GM18867 (cell line): ENCODE data around the gene KRT35.

Experiments used
- ATAC-seq: cut with Tn5 transposase; IDR thresholded peaks from one replicate; pipeline ENCODE4 v1.9.1; 2021; ENCODE audit warnings: mild to moderate bottlenecking, moderate library complexity; ENCODE audit not compliant: unreplicated experiment

KRT35 gene

DNA sequence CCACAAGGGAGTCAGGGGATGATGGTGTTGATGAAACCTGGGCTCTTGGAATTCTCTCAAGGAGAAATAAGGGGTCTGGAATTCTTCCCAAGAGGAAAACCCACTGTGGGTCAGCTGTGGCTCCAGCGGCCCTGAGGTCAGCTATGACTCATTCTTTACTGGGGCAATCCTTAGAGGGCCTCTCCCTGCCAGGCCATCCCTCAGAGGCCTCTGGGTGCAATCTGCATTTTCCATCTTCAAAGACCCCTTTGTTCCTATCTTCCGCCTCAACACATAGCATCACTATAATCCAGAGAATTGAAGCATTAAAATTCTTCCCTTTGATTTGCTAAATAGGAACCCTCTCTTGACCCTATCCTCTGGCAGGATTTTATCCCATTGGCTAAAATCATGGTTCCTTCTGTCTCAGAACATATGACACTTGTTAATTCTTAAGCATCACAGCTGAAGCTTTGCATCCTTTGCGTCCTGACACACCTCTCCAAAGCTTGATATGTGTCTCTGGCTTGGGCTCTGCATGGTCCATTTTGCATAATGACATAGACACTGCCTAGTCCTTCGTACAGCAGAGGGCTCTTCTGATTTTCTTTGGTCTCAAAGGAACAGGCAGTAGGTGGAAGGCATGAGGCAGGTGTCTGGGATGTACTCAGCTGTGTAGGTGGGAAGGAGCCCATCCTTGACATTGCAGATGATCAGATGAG is 52.2 kb downstream of the KRT35 start:
- ATAC-seq = no peak
